Measurements from ENCODE around the gene ATP2B3.

Gene ATP2B3

DNA sequence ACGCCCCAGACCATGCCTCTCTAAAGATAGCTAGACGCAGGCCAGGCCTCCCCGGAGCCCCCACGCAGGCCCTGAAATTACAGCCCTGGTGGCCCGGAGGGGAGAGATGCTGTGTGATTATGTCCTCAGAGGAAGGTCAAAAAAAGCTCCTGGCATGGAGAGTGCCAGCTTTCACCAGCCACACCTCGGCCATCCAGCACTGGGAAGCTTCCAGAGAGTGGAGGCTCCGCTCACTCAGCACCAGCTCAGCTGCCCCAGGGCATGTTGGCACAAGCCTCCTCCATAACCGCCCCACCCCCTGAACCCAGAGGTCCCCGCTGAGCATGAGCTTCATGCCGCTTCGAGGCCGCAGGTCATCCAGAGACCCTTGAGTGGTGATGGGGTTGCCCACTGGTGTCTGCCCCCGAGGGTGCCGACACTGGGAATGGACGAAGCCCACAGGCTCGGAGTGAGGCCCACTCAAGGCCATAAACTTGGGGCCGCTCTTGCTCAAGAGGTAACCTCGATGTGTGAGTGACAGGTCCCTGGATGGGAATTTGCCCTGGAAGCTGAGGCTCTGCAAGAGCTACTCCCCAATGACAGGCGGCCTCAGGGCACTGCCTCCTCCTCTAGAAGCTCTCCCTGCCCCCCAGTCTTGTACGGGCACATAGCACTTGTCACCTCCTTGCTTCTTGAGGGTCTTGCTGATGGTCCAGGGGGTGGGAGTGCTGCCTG lies 27.1 kb upstream of the ATP2B3 start:
- no peak for DNase-seq

DNA sequence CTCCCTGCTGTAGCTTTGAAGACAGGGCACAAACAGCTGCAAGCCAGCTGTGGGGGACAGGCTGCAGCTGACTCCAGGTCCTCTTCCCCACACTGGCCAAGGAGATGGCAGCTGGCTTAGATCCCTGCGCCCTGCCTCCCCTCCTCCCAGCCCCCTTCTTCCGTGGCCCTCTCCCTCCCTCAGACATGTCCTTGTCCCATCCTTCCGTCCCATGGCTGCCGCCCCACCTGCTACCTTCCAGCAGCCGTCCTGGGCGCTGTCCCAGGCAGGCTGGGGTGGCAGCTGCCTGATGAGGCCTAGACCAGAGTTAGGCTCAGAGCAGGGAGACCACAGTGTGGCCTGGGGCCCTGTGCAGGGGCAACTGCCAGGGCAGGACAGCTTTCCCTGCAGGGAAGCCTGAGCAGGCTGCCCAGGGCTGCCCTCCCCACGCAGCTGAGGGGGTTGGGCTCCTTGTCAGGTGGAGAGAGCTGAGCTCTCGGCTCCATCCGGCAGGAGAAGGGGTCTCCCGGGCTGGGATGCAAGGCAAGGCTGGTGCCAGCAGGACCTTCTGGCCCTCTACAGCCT lies 26.0 kb upstream of the ATP2B3 start:
- no peak for DNase-seq

- DNase-seq = no peak
Observed at GRCh38 chrX:153491918-153492317, 25.5 kb upstream of the ATP2B3 start.

- DNase-seq = no peak
Observed at GRCh38 chrX:153492543-153492942, 24.9 kb upstream of the ATP2B3 start.

- DNase-seq = no peak
Observed at GRCh38 chrX:153493085-153493484, 24.4 kb upstream of the ATP2B3 start.

GRCh38 chrX:153494061-153494460 lies 23.4 kb upstream of the ATP2B3 start:
- DNase-seq = no peak

DNA sequence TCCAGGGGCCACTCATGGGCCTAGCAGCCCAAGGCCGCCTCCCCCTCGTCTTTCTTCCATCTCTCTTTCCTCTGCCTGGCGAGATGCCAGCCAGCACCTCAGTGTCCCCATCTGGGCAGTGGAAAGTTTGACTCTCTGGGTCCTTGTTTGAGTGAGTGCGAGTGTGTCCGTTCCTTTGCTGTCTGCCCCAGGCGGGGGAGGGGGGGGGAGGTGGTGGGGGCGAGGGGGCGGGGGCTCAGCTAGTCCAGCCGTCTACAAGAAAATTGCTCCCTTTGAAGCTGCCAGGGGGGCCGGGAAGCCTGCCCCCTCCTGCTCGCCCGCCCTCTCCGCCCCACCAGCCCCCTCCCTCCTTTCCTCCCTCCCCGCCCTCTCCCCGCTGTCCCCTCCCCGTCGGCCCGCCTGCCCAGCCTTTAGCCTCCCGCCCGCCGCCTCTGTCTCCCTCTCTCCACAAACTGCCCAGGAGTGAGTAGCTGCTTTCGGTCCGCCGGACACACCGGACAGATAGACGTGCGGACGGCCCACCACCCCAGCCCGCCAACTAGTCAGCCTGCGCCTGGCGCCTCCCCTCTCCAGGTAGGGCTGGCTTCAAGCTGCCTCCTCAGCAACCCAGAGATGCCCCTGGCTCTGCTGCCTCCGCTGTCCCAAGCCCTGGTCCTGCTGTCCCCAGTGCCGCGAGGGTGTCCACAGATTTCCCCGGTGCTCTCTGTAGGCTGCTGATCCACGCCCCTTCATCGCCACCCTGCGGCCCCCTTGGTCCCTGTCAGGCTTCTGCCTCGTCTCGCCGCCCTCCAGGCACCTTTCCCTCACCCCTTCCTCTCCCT lies 22.7 kb upstream of the ATP2B3 start, which contains the start of gene BGN:
TSS of gene BGN (plus strand) at position 440 of the 821 bp plus-strand sequence. CDS start 9,652 bp downstream, outside the sequence.
- no peak for DNase-seq

DNA sequence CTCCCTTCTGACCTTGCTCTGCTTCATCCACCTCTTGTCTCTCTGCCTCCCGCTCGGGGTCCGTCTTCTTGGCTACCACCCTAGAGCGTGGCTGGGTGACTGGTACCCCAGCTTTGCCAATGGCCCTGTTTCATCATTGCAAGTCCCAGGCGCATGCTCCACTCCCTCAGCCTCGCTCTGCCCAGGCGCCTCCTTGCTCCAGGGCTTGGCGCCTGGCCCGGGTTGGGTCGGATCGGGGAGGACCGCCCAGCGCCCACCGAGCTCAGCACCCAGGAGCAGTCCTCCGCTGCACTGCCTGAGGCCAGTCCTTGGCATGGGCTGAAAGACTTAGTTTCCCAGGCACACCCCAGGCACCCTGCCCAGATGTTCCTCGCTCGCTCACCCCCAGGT lies 22.1 kb upstream of the ATP2B3 start:
- no peak for DNase-seq

- no peak for DNase-seq
Observed at GRCh38 chrX:153495903-153496589, 21.4 kb upstream of the ATP2B3 start.

DNA sequence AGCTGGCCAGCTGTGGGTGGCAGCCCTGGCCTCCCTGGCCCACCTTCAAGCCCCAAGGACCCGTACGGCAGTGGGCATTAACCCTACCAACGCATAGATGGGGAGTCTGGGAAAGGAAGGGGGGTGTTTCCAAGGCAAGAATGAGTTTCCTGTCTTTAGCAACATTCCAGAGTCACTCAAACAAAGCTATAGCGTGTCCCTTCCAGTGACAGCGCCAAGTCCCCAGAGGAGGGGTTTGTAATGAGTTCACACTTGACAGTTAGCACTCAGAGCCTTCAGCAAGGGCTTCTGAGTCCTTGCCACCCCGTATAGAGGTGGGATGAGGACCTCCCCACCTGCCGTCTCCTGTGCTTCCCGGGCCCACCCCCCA lies 20.9 kb upstream of the ATP2B3 start:
- no peak for DNase-seq

DNA sequence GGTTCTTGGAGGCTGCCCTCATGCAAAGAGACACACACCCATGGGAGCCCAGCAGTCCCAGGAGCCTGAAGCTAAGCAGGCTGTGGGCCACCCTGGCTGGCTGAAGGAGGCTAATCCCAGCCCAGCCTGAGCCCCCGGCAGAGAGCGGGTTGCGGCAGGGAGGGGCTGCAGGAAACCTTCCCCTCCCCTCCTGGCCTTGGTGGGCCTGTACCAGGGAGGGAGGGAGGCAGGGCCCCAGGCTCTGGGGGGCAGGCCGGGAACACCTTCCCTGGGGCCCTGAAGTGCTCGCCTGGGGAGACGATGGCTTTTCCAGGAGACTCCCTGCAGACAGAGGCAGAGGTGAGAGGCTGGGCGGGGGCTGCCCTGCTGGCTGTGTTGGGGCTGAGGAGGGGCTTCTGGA lies 19.0 kb upstream of the ATP2B3 start:
- DNase-seq = no peak

DNA sequence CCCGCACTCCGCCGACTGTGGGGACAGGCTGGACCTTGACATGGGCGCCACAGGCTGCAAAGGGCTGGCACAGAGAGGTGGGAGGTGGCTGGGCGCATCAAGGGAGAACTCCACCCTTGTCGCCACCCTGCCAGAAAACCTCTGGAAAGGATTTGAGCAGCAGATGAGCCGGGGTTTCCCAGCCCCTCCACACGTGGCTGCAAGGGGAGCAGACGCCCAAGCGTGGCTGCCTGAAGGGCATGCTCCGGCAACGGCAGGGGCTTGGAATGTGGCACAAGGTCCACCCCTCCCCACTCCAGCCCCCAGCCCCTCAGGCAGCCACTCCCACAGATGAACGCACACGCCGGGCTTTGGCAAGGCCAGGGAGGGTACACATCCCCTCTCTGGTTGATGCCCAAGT lies 18.1 kb upstream of the ATP2B3 start:
- no peak for DNase-seq

DNA sequence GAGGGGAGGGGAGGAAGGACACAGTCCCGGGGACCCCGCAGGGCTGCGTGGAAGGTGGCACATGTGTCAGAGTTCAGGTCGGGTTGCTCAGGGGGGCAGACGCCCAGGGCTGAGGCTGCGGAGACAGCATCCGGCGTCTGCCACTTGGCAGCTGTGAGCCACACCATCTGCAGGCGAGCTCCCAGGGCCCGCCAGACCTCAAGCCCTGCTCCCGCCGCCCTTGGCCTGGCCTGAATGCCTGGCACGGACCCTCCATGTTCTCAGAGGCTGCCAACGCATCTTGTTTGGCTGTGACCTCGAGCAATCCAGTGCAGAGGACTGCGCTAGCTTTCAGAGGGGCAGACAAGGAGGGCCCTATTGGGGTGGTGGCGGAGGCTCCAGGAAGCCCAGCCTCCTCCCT lies 17.6 kb upstream of the ATP2B3 start:
- no peak for DNase-seq

DNA sequence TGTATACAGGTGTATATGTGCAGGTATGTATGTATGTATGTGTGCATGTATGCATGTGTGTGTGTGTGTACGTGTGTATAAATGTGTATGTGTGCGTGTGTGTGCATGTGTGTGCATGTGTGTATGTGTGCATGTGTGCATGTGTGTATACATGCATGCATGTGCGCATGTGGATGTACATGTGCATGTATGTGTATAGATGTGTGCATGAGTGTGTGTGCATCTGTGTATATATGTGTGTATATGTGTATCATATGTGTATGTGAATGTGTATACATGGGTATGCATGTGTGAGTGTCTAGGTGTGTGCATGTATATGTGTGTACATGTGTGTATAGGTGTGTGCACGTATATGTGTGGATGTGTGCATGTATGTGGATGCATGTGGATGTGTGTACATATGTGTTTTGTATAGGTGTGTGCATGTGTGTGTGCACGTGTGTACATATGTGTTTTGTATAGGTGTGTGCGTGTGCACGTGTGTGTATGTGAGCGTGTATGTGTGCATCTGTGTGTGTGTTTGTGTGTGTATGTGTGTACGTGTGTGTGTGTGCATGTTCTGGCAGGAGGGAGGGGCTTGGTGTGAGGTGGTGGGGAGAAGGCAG lies 16.7 kb upstream of the ATP2B3 start:
- DNase-seq = no peak

DNA sequence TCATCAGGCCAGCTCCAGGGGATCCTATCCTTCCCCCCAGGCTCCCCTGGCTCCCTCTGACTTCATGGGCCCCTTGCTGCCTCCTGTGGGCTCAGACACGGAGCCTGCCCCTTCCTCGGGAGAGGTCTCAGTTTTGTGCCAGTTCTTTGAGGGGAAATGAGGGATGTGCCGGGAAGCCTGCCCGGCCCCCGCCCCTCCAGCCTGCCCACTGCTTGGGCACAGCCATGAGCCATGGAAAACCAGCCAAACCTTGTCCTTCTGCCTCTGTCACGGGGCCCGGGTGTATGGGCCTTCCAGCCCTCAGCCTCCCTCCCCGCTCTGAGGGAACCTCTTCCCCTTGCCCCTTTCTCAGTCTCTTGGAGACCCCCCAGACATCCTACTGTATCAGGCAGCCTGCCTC lies 15.9 kb upstream of the ATP2B3 start:
- no peak for DNase-seq

GRCh38 chrX:153502131-153502530 lies 15.3 kb upstream of the ATP2B3 start:
- no peak for DNase-seq

DNA sequence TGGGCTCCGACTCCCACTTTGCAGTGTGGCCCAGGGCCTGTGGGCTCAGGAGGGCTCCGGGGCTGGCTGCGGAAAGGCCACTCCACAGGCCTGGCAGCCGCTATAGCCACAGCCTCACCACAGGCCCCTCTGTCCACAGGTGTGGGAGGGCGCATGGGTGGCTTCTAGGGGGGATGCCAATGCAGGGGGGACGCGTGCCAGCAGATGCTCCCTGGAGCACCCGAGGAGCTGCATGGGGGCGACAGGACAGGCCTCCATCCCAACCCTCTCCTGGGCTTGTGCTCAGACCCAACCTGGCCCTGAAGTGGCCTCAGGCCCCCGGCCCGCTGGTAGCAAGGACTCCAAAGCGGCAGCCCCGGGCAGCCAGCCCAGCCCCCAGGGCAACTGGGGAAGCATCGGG lies 14.6 kb upstream of the ATP2B3 start:
- DNase-seq = no peak

DNA sequence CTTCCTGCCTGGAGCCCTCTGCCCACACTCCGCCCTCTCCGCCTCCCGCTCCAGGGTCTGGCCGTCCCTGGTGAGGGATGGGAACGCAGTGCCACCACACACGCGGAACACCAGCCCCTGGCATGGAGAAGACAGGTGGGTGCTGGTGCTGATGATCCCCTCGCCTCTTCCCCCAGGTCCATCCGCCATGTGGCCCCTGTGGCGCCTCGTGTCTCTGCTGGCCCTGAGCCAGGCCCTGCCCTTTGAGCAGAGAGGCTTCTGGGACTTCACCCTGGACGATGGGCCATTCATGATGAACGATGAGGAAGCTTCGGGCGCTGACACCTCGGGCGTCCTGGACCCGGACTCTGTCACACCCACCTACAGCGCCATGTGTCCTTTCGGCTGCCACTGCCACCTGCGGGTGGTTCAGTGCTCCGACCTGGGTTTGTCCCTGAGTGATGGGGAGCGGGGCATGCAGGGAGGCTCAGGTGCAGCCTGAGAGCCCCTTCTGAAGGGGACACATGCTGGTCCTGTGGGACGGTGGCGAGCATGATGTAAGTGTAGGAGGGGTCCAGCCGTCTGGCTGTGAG lies 12.9 kb upstream of the ATP2B3 start:
- DNase-seq = no peak

GRCh38 chrX:153505361-153505760 lies 12.1 kb upstream of the ATP2B3 start:
- DNase-seq = no peak

DNA sequence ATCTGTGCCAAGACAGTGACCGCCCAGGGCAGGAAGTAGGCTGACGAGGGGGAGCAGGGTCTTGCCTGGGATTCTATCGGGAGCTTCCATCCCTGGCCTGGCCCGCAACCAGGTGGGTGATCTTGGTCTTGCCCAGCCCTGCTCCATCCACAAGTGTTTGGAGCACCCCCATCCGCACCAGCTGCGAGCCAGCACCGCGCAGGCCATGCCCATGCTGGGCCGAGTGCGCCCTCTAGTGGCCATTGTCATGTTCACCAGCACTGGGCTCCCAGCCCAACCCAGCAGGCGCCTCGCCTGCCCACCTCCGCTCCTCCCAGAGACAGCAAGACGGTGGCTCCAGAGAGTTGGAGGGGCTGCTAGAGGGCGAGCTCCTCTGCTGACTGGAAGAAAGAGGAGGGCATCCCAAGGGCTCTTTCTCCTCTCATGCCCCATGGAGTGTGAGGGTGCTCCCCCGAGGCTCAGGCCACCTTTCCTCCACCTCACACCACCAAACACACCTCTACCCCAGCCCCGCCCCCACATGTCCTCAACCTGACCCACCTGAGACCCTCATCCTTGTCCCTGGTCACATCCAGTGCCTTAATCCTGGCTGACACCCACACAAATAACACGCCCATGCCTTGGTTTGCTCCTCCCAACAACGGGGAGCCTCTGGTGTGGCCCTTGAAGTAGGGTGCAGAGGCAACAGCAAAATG lies 9.8 kb upstream of the ATP2B3 start:
- peak; percentile 83 for DNase-seq

DNA sequence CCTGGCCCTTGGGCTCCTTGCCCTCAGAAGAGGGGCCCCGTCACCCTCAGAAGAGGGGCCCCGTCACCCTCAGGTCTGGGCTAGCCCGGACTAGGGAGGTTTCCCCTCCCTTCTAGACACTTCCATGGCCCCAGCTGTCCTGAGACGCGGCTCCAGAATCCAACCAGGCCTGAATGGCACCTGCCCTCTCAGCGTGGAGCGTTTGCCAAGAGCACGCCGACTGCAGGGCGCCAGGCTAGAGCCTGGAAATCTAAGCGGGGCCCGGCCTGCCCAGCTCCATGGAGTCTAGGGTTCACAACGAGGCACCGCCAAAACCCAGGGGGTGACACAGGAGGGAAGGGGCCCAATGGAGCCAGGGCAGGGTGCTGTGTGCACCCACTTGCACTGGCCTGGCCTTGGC lies 7.8 kb upstream of the ATP2B3 start:
- DNase-seq = no peak

DNA sequence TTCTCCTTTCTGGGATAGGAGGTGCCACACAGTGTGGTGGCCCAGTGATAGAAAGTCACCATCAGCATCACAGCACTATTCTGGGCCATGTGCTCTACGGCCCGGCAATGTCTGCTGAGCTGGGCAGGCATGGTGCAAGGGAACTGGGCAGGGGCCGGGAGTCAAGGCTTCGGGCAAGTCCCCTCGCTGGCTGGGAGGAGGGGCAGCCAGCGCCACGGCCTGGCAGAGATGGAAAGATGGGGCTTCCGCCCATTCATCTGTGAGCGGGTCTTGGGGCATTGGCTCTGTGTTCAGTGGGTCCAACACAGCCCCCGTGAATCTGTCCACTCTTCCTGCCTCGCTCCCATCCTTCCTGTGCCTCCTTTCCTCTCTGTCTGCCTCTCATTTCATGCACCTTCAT lies 7.1 kb upstream of the ATP2B3 start:
- DNase-seq = no peak

All from activated naive CD4-positive, alpha-beta T cell treated with Interleukin-2 at 50 U/mL for 16 hours (primary cell).